GM21360 (cell line): ENCODE measurements around the gene TUBB.
A peak's percentile ranks its signal among the peaks of the same experiment; 100 is the strongest.
"Not testable (repeated sequence)": the region's sequence is repeated elsewhere in the genome, so short reads cannot be mapped to it uniquely, and the experiment has no call there.

ENCODE experiments used
- ATAC-seq: cut with Tn5 transposase; IDR thresholded peaks from one replicate; pipeline ENCODE4 v1.9.1; 2021; ENCODE audit warnings: mild to moderate bottlenecking, moderate library complexity; ENCODE audit not compliant: unreplicated experiment

The TUBB gene

GRCh38 chr6:30738532-30738931, 18.4 kb downstream of the TUBB start:
- ATAC-seq: no peak

- ATAC-seq: no peak
These were observed 20.4 kb downstream of the TUBB start for GRCh38 chr6:30740540-30740870.

- no peak for ATAC-seq
These were observed 21.1 kb downstream of the TUBB start for GRCh38 chr6:30741063-30741779.

- ATAC-seq: no peak
These were observed 21.7 kb downstream of the TUBB start for GRCh38 chr6:30741789-30742315.

GRCh38 chr6:30742316-30743098, 22.4 kb downstream of the TUBB start, which contains the start of gene FLOT1:
TSS of gene FLOT1 (minus strand) at chr6:30742687. CDS start at chr6:30742189, 498 bp downstream.
- ATAC-seq: peak; percentile 65

GRCh38 chr6:30743099-30744053, 23.2 kb downstream of the TUBB start:
- ATAC-seq: no peak

GRCh38 chr6:30744054-30744805, 24.1 kb downstream of the TUBB start, which contains the start of gene IER3:
TSS of gene IER3 (minus strand) at chr6:30744547. CDS start at chr6:30744518, 29 bp downstream.
- ATAC-seq: no peak

GRCh38 chr6:30747300-30747687, 27.1 kb downstream of the TUBB start:
- no peak for ATAC-seq

- ATAC-seq: no peak
These were observed 28.0 kb downstream of the TUBB start for GRCh38 chr6:30747902-30748769.

GRCh38 chr6:30748851-30749540, 28.8 kb downstream of the TUBB start:
- no peak for ATAC-seq

- no peak for ATAC-seq
These were observed 29.6 kb downstream of the TUBB start for GRCh38 chr6:30749554-30750378.

- ATAC-seq: no peak
These were observed 30.2 kb downstream of the TUBB start for GRCh38 chr6:30750379-30750668.

GRCh38 chr6:30752157-30752927, 32.2 kb downstream of the TUBB start:
- ATAC-seq: no peak

GRCh38 chr6:30754631-30755030, 34.5 kb downstream of the TUBB start:
- ATAC-seq: no peak

GRCh38 chr6:30756405-30757003, 36.4 kb downstream of the TUBB start:
- ATAC-seq: not testable (repeated sequence)

- no peak for ATAC-seq
These were observed 37.2 kb downstream of the TUBB start for GRCh38 chr6:30757261-30757904.
